HG02610 (cell line): ENCODE results near the gene KRTAP4-11.
"Not testable (repeated sequence)": the region's sequence is repeated elsewhere in the genome, so short reads cannot be mapped to it uniquely, and the experiment has no call there.

ENCODE experiments used
- ATAC-seq: cut with Tn5 transposase; IDR thresholded peaks from one replicate; pipeline ENCODE4 v1.9.1; 2021; ENCODE audit warnings: mild to moderate bottlenecking, moderate library complexity; ENCODE audit not compliant: unreplicated experiment

Gene KRTAP4-11

DNA sequence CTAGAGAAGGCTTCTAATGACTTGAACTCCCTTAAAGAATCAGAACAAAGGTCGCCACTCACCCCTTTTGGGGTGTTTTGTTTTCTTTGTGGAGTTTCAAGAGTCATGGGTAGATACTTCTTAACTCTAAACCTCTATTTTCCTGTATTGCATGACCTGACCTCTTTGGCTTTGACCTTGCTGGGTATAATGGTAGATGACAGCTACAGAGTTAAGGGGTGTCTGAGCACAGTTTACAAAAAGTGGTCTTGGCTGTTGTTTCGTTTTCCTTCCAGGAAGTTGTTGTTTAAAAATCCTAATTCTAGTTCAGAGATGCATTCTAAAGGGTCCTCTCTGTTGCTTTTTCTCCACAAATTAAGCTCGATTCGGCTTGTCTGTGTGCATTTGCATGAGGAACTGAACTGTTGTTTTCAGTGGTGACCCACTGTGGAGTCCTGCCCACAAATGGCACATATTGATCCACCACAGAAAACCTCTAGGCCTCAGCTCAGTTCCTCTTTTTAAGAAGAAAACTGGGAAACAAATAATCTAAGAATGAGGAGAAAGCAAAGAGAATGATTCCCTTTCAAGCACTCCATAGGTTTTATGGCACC is 29.3 kb downstream of the KRTAP4-11 start:
- not testable (repeated sequence) for ATAC-seq

DNA sequence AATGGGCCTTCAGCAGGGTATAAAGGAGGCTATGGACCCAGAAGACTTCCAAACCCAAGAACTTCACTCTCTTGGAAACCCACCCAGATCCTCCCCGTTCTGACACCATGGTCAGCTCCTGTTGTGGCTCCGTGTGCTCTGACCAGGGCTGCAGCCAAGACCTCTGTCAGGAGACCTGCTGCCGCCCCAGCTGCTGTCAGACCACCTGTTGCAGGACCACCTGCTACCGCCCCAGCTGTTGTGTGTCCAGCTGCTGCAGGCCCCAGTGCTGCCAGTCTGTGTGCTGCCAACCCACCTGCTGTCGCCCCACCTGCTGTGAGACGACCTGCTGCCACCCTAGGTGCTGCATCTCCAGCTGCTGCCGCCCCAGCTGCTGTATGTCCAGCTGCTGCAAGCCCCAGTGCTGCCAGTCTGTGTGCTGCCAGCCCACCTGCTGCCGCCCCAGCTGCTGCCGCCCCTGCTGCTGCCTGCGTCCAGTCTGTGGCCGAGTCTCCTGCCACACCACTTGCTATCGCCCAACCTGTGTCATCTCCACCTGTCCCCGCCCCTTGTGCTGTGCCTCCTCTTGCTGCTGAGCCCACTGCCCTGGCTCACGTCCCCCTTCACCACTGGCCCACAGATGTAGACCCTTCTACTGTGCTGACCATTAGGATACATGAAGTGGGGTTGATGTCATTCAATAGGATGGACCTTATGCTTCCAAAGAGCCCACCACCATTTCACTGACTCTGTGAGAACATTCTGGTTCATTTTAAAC is 33.9 kb downstream of the KRTAP4-11 start, which contains the start of gene KRTAP4-7:
Gene KRTAP4-7, plus strand, starts transcription at position 51 of the 757 bp plus-strand sequence. Its CDS starts 57 bp downstream, at position 108.
- ATAC-seq: not testable (repeated sequence)

DNA sequence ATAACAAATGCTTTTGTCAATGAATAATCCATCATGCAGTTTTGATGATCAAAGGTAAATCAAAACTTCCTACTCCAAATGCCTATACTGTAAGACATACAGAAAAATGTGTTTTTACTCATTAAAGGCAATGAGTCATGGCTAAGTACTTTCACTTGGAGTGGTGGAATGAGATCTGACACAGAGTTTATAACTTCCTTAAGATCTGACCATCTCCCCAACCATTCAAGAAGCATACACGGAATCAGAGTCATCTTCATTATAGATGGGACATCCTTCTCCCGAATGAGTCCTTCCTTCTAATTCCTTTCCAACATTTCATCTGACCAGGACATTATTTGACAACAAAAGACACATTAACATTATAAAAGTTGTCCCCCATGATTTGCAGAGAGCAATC is 34.7 kb downstream of the KRTAP4-11 start:
- ATAC-seq: not testable (repeated sequence)

DNA sequence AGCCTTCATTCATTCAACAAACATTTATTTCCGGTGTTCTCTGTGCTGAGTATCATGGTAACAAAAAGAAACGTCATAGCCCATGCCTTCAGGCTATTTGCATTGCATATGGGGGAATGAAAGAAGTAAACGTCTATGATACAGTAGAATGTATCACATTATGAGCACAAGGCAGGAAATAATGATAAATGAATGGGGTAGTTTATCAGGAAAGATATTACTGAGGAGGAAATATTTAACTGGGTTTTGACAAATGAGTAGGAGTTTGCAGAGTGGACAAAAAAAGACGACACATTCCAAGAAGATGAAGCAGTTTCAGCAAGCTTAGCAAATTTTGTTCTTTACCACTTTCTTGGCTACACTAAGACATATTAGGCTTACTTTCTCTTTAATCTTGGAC is 35.5 kb downstream of the KRTAP4-11 start:
- ATAC-seq: no peak

DNA sequence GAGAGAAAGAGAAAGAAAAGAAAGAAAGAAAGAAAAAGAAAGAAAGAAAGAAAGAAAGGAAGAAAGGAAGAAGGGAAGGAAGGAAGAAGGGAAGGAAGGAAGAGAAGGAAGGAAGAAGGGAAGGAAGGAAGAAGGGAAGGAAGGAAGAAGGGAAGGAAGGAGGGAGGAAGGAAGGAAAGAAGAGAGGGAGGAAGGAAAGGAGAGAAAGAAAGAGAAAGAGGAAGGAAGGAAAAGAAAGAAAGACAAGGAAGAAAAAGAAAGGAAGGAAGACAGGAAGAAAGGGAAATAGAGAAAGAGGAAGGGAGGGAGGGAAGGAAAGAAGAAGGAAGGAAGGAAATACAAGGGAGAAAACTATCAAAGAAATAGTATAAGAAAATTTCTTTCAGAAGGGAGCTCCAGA is 41.4 kb downstream of the KRTAP4-11 start:
- ATAC-seq: no peak

DNA sequence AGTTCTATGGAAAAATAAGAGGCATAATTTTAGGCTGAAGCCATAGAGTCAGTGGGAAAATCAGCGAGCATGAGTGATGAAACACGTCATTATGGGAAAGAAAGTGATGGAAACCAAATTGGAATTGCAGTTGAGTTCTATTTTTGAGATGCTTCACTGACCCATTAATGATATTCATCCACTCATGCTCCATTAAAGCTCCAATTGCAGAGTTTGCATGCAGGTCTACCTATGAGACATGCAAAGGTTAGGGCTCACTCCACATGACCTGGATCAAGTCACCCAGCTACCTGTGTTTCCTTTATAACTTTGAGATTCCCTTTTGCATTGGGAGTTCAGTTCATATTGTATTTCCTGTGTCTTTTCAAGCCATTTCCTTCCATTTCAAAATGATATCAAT is 44.5 kb downstream of the KRTAP4-11 start:
- no peak for ATAC-seq

DNA sequence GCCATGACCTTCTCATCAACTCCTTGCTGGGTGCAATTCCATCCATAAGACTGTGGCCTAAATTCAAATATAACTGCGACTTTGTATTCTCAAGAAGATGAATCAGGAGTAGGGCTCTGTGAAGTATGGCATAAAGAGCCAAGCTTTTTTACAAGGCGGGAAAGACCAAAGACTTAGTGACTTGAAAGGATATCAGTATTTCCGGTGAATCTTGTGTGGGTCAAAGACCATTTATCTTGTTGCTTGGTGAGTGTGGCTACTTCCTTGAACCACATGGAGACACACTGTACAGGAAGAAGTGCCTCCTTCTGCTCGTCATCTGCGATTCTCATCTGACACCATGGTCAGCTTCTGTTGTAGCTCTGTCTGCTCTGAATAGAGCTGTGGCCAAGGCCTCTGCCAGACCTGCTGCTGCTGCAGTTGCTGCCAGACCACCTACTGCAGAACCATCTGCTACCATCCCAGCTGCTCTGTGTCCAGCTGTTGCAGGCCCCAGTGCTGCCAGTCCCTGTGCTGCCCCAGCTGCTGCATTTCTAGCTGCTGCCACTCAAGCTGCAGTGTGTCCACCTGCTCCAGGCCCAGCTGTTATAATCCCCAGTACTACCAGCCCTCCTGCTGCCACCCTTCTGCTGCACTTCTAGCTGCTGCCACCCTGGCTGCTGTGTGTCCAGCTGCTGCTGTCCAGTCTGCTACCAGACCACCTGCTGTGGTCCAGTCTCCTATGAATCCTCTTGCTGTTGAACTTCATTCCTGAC is 46.4 kb downstream of the KRTAP4-11 start:
- ATAC-seq: no peak

DNA sequence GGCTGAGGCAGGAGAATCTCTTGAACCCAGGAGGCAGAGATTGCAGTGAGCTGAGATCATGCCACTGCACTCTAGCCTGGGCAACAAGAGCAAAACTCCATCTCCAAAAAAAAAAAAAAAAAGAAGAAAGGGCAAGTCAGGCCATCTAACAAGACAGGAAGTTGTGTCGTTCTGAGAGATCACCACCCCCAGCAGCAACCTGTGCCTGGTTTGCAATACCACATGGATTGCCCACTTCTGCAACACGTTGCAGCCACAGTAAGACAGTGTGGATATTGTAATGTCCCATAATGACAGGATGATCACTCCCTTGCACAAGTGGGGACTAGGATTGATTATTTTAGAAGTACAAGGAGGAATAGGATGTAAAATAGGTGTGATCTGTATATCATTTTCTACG is 49.1 kb downstream of the KRTAP4-11 start:
- no peak for ATAC-seq

DNA sequence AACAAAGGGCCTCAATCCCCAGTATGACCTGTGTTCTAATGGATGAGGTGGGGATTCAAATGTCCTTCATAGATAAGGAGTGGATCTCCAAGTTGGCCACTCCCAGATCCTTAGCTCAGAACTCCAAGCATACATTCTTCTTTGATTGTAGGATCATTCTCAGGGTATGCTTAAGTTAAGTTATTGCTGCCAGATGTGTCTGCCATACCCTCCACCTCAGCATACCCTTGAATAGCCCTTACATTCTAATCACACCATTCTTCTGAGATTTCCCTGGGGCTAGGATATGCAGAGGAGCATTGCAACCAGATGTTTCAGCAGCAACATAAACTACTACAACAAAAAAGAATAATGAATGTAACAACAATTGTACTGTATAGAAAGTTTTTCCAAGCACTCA is 50.9 kb downstream of the KRTAP4-11 start:
- no peak for ATAC-seq
